B cell (primary cell): ENCODE results near the gene RGL1. TPM values are rescaled to one million over a fixed set of nuclear protein-coding genes. Genes with fewer than 3 reads are reported as not detected.

Experiments used
- ATAC-seq: fragments of 200-7000 bp; cut with Tn5 transposase; one replicate; pipeline ENCODE4 v1.10.0; 2021; ENCODE audit warnings: low read depth, mild to moderate bottlenecking, moderate number of reproducible peaks, moderate library complexity
- CTCF ChIA-PET: fragments of 350-600 bp; sonication (Branson Sonifier 250); formaldehyde crosslinking; loops from one replicate; lab custom pipeline; 2021; ENCODE audit warnings: antibody characterized with exemption, inconsistent platforms; lab: Charles Lee
- POLR2A ChIA-PET: fragments of 350-600 bp; sonication (Branson Sonifier 250); formaldehyde crosslinking; loops from one replicate; lab custom pipeline; 2021; ENCODE audit warnings: antibody characterized with exemption; lab: Charles Lee
- DNase-seq: peaks from one replicate; pipeline ENCODE4 v3.0.0; 2013
- H2AFZ ChIP-seq: 2 replicates; pipeline ENCODE4 v1.6.1; 2012; ENCODE audit warnings: mild to moderate bottlenecking, low read depth, low read length; ENCODE audit not compliant: insufficient read depth, poor library complexity, severe bottlenecking
- H3K27ac ChIP-seq, 2 donors: 1 replicate in 1 of 2; 2 replicates in 1 of 2; pipeline ENCODE4 v1.5.1; 2012 to 2013; ENCODE audit warnings: low read length in 2 of 2, mild to moderate bottlenecking in 2 of 2, moderate library complexity in 1 of 2
- H3K27me3 ChIP-seq, 4 experiments: fragments of 200-600 bp in 1 of 4; sonication (generic) in 1 of 4; replicated peaks in 1 of 4; 1 replicate in 2 of 4; 2 replicates in 2 of 4; pipeline versions ENCODE4 v1.6.1 to v1.7.0; 2013 to 2016; ENCODE audit warnings: low read length in 3 of 4, mild to moderate bottlenecking in 2 of 4, mixed read lengths in 1 of 4, moderate library complexity in 1 of 4; ENCODE audit not compliant: insufficient read depth in 4 of 4, control insufficient read depth in 3 of 4; ENCODE audit errors: control extremely low read depth in 1 of 4
- H3K36me3 ChIP-seq, 2 experiments: replicated peaks in 1 of 2; 1 replicate in 1 of 2; 2 replicates in 1 of 2; pipeline versions ENCODE4 v1.6.1 to v1.7.1; 2013; ENCODE audit warnings: low read length in 1 of 2; ENCODE audit not compliant: insufficient read depth in 2 of 2, control insufficient read depth in 1 of 2; ENCODE audit errors: control extremely low read depth in 1 of 2, extremely low read depth in 1 of 2
- H3K4me1 ChIP-seq, 2 donors: fragments of 200-600 bp in 1 of 2; sonication (generic) in 1 of 2; 1 replicate in 1 of 2; 2 replicates in 1 of 2; pipeline versions ENCODE4 v1.5.1 to v1.6.1; 2013 to 2017; ENCODE audit warnings: low read length in 2 of 2; ENCODE audit not compliant: control insufficient read depth in 2 of 2, insufficient read depth in 2 of 2
- H3K4me2 ChIP-seq: replicated peaks from 2 replicates; pipeline ENCODE3; 2012; ENCODE audit warnings: mild to moderate bottlenecking, low read depth, low read length; ENCODE audit not compliant: poor library complexity, severe bottlenecking
- H3K4me3 ChIP-seq, 5 experiments: fragments of 200-600 bp in 1 of 5; sonication (generic) in 1 of 5; 1 replicate in 3 of 5; 2 replicates in 2 of 5; pipeline versions ENCODE4 v1.5.1 to v1.7.0; 2011 to 2016; ENCODE audit warnings: low read length in 4 of 5, mild to moderate bottlenecking in 4 of 5, low read depth in 2 of 5, control low read depth in 1 of 5, moderate library complexity in 1 of 5; ENCODE audit not compliant: insufficient read depth in 1 of 5; ENCODE audit errors: control extremely low read depth in 1 of 5, extremely low read depth in 1 of 5
- H3K79me2 ChIP-seq: fragments of 200-600 bp; sonication (generic); one replicate; pipeline ENCODE4 v1.6.0; 2016; ENCODE audit warnings: low read length; ENCODE audit not compliant: control insufficient read depth, insufficient read depth
- H3K9ac ChIP-seq: fragments of 200-600 bp; sonication (generic); 2 replicates; pipeline ENCODE4 v1.6.1; 2017; ENCODE audit warnings: mild to moderate bottlenecking, low read length, moderate library complexity
- H3K9me3 ChIP-seq, 3 donors: one replicate each; pipeline versions ENCODE4 v1.6.1 to v1.7.1; 2013; ENCODE audit warnings: low read length in 2 of 3; ENCODE audit not compliant: control insufficient read depth in 2 of 3, insufficient read depth in 1 of 3; ENCODE audit errors: control extremely low read depth in 1 of 3
- H4K20me1 ChIP-seq: 2 replicates; pipeline ENCODE4 v1.6.0; 2012; ENCODE audit warnings: mild to moderate bottlenecking, low read length; ENCODE audit not compliant: insufficient read depth, control insufficient read depth, poor library complexity, severe bottlenecking
- H3K27ac Mint-ChIP-seq: one replicate; pipeline ENCODE4 v1.8.0; 2021; ENCODE audit warnings: mixed read lengths
- H3K27me3 Mint-ChIP-seq: one replicate; pipeline ENCODE4 v1.8.0; 2021; ENCODE audit warnings: mixed read lengths
- H3K4me1 Mint-ChIP-seq: one replicate; pipeline ENCODE4 v1.8.0; 2021; ENCODE audit warnings: mixed read lengths
- H3K4me3 Mint-ChIP-seq: one replicate; pipeline ENCODE4 v1.8.0; 2021; ENCODE audit warnings: mixed read lengths
- H3K9me3 Mint-ChIP-seq: one replicate; pipeline ENCODE4 v1.8.0; 2022; ENCODE audit warnings: mixed read lengths; ENCODE audit not compliant: insufficient read depth
- CTCF ChIP-seq: fragments of 200-600 bp; IDR thresholded peaks from one replicate; pipeline ENCODE4 v1.8.0; 2022; ENCODE audit warnings: antibody characterized with exemption, mild to moderate bottlenecking
- EZH2 ChIP-seq: IDR thresholded peaks from 2 replicates; pipeline ENCODE4 v1.6.1; 2012; ENCODE audit warnings: borderline replicate concordance, low read depth, mild to moderate bottlenecking, moderate library complexity, low read length; ENCODE audit not compliant: insufficient read depth, poor library complexity, severe bottlenecking
- WGBS: methylation state at CpG from one replicate; pipeline ENCODE4 v1.1.5; 2013; ENCODE audit warnings: missing lambda C conversion rate; ENCODE audit not compliant: insufficient coverage; 5-methylcytosine and 5-hydroxymethylcytosine counted together
- intact Hi-C: fragments of 100-400 bp; cut with micrococcal nuclease; formaldehyde crosslinking; loops from one replicate; pipeline ENCODE4 v1.10.0; 2022
- polyA plus RNA-seq: library from polyadenylated mRNA; depleted of rRNA; stranded (reverse); fragments of >200 nt; gene quantifications from 2 replicates; pipeline ENCODE4 v1.2.3, GENCODE V29; 2012
- total RNA-seq, 2 donors: library from RNA; stranded (reverse); fragments of 120-200 nt in 1 of 2; gene quantifications; 1 replicate in 1 of 2; 2 replicates in 1 of 2; pipeline versions ENCODE4 v1.2.3 to v1.2.4, GENCODE V29; 2013 to 2022

RGL1 gene
- total and polyA plus RNA-seq, 2 donors (not counting 1 experiment from before 2014, with no cell fraction given) = 0.09 to 1.1 TPM

GRCh38 chr1:183892351-183892793 lies 87.5 kb downstream of the RGL1 start:
- no peak overlapping the region for H3K4me3 ChIP-seq
- no peak for DNase-seq
- H4K20me1 ChIP-seq = no peaks in the 10 kb centered on the region
- H3K27me3 ChIP-seq = no peaks in the 10 kb centered on the region
- H3K4me2 ChIP-seq = no peak overlapping the region
- H3K4me3 Mint-ChIP-seq = no peak overlapping the region
- peaks cover 13% of the 10 kb centered on the region for H3K27me3 Mint-ChIP-seq
- no peaks in the 10 kb centered on the region for H3K36me3 ChIP-seq
- no peaks in the 10 kb centered on the region for H3K9me3 ChIP-seq
- H3K9me3 Mint-ChIP-seq = no peaks in the 10 kb centered on the region
- no peaks in the 10 kb centered on the region for H3K79me2 ChIP-seq
- H3K27ac Mint-ChIP-seq = no peak overlapping the region
- TF ChIP-seq CTCF (no peak), EZH2 (no peak)
- peaks cover 11% of the 10 kb centered on the region for H3K4me1 Mint-ChIP-seq
- H2AFZ ChIP-seq = no peak overlapping the region
- H3K9ac ChIP-seq = no peak overlapping the region
- no peak for ATAC-seq
- ChIA-PET CTCF (interaction anchor here (5.0 kb wide), 1 partner anchor 24 kb away, joined by 40 read pairs; no protein-coding TSS in a partner anchor), POLR2A (no interaction called here)
- intact Hi-C loops = no loop called here
- peaks cover 7 to 9% of the 10 kb centered on the region in 2 donors for H3K4me1 ChIP-seq
- no peak overlapping the region for H3K27ac ChIP-seq

GRCh38 chr1:183893561-183894289 lies 88.8 kb downstream of the RGL1 start:
- Histone ChIP-seq H3K4me3 (no peak overlapping the region), H3K27me3 (no peaks in the 10 kb centered on the region), H3K9ac (no peak overlapping the region), H3K79me2 (no peaks in the 10 kb centered on the region), H3K4me2 (no peak overlapping the region), H3K36me3 (no peaks in the 10 kb centered on the region), H4K20me1 (no peaks in the 10 kb centered on the region), H3K9me3 (no peaks in the 10 kb centered on the region), H2AFZ (no peak overlapping the region), H3K4me1 (peaks cover 7 to 12% of the 10 kb centered on the region in 2 donors), H3K27ac (no peak overlapping the region)
- POLR2A ChIA-PET = no interaction called here
- CTCF ChIA-PET = interaction anchor here (1.2 to 5.0 kb wide), 4 partner anchors 9 to 23 kb away, joined by 3 to 40 read pairs (median 6); no protein-coding TSS in a partner anchor
- Mint-ChIP-seq H3K4me3 (no peak overlapping the region), H3K27me3 (peaks cover 13% of the 10 kb centered on the region), H3K27ac (no peak overlapping the region), H3K9me3 (no peaks in the 10 kb centered on the region), H3K4me1 (peaks cover 18% of the 10 kb centered on the region)
- DNase-seq (no peak), ATAC-seq (no peak)
- TF ChIP-seq CTCF (no peak), EZH2 (no peak)
- 71% methylated on average over 1 of the region's 3 CpGs for WGBS
- intact Hi-C loops = no loop called here
